GM13976 (cell line): ENCODE results near the gene TREML2.

Source experiments
- DNase-seq: peaks from one replicate; pipeline ENCODE4 v3.0.0; 2012; ENCODE audit warnings: low spot score
- in situ Hi-C: fragments of 300-500 bp; cut with MboI; formaldehyde crosslinking; loops from one replicate; pipeline ENCODE4 v1.12.0; 2022; ENCODE audit warnings: low sequenced_read_pairs, mixed read lengths, inconsistent platforms; ENCODE audit not compliant: unreplicated experiment
- TF ChIP-seq, protein P1 (sequence below): IDR thresholded peaks from 2 replicates; pipeline ENCODE4 v1.5.1; 2012; ENCODE audit warnings: borderline replicate concordance, mild to moderate bottlenecking; ENCODE audit not compliant: insufficient read depth; ENCODE audit errors: extremely low read depth, missing control alignments, control extremely low read depth

TREML2 gene

DNA sequence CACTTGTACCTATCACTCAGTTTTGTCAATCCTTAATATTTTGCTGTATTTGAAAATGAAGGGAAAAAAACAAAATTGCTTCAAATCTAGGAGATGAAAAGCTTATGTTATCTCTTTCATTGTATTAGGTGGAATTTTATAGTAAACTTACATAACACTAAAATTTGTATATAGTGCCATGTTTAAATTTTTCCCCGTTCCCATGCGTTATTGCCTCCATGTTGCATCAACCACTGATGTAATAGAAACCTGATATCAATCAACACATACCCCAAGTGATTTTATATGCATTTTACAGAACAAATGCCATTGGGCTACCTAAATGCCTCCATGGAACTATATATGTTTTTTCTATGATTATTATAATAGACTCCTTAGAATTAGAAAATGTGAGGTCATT lies 23.3 kb downstream of the TREML2 start:
- in situ Hi-C loops, result no loop called here
- TF ChIP-seq, protein P1, sequence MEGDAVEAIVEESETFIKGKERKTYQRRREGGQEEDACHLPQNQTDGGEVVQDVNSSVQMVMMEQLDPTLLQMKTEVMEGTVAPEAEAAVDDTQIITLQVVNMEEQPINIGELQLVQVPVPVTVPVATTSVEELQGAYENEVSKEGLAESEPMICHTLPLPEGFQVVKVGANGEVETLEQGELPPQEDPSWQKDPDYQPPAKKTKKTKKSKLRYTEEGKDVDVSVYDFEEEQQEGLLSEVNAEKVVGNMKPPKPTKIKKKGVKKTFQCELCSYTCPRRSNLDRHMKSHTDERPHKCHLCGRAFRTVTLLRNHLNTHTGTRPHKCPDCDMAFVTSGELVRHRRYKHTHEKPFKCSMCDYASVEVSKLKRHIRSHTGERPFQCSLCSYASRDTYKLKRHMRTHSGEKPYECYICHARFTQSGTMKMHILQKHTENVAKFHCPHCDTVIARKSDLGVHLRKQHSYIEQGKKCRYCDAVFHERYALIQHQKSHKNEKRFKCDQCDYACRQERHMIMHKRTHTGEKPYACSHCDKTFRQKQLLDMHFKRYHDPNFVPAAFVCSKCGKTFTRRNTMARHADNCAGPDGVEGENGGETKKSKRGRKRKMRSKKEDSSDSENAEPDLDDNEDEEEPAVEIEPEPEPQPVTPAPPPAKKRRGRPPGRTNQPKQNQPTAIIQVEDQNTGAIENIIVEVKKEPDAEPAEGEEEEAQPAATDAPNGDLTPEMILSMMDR, result no peak
- DNase-seq, result no peak

DNA sequence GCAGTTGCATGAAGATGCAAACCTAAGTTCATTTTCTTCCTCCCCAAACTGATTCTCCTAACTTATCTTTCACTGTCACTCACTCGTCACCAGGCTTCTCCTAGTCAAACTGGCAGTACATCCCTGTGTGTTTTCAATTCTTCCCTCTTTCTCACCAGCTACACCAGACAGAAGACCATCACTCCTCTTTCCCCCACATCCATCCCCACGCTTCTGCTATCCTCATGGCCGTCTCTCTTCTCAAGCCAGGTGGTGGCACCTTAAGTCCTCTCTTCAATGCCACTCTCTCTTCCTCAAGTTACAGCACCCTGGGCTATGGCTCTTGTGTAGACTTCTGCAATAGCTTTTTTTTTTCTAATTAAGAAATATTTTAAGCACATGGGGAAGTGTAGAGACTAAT lies 23.7 kb downstream of the TREML2 start:
- in situ Hi-C loops, result no loop called here
- no peak for DNase-seq
- TF ChIP-seq, protein P1, result no peak

DNA sequence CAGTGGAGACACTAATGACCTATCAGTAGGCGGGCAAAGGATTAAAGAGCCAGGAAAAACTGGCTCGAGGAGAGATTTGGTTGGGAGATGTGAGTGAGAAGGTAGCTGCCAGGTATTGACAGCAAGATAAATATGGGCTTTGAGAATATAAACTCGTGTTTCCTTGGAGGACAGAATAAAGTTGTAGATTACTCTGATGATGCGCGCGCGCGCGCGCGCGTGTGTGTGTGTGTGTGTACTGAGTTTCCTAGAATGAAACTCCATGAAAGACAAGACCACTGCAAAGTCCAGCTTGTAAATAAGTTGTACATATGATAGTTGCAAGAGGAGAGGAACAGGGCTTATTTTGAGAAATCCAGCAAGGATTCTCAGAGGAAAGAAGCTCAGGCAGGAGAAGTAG lies 24.8 kb downstream of the TREML2 start:
- TF ChIP-seq, protein P1, result no peak
- no peak for DNase-seq
- in situ Hi-C loops, result no loop called here

DNA sequence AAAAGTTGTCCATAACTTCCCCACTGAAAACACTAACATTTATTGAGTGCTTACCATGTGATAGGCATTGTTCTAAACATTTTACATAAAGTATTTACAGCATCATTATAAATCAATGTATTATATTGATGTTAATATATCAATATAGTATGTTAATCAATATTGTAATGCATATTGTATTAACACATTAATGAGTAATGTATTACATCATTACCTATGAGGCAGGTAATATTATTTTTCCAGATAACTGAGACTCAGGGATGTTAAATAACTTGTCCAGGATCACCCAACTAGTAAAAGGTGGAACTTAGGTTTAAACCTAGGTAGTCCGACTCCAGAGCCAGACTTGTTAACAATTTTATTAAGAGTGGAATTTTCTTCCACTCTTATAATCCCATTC lies 25.9 kb downstream of the TREML2 start:
- no peak for DNase-seq
- TF ChIP-seq, protein P1, result no peak
- in situ Hi-C loops, result no loop called here

DNA sequence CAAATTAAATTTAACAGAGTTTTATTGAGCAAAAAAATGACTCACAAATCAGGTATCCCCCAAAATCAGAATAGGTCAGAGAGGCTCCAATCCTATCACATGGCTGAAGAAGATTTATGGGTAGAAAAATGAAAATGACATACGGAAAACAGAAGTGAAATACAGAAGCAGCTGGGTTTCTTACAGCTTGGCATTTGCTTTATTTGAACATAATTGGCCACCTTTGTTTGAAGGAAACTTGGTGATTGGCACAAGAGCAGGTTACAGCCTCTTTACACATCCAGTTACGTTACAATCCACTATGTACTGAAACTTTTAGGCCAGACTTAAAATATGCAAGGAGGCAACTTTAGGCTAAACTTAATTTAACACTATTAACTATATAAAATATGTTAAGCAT lies 26.3 kb downstream of the TREML2 start:
- TF ChIP-seq, protein P1, result no peak
- no peak for DNase-seq
- in situ Hi-C loops, result no loop called here

DNA sequence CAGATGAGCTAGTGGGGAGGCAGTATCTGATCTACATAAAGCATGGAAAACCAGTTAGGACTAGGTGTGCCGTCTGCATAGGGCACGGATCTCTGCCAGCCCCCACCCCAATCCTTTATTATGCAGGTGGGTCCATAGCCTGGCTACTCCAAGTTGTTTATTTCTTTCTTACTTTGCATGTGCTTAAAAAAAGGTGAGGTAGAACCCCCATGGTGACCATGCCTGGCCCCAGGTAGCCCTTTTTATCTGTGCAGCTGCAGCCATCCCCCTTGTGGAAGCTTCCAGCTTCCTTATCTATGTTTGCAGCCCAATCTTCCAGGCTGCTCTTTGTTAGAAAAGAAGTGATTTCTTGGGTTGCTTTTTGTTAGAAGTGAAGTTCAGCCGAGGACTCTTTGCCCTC lies 29.0 kb downstream of the TREML2 start:
- TF ChIP-seq, protein P1, result no peak
- DNase-seq, result no peak
- in situ Hi-C loops, result no loop called here
